ENCODE data around the gene DYNLT1. TPM values are rescaled to one million over a fixed set of nuclear protein-coding genes. Genes with fewer than 3 reads are reported as not detected.

DYNLT1 gene
- total RNA-seq, 1 experiment from 2014 or later = 105 TPM

GRCh38 chr6:158648682-158649131, 4.2 kb upstream of the DYNLT1 start:
- Histone ChIP-seq H2BK20ac (ENCODE audit: low read depth, low read length, poor library complexity, severe bottlenecking) (no peak overlapping the region), H2BK5ac (ENCODE audit: insufficient read length, low read length) (no peak overlapping the region), H3K27ac (ENCODE audit: insufficient read length, low read depth, low read length) (no peak overlapping the region), H3K9me3 (ENCODE audit: control insufficient read depth, low read depth, low read length) (no peaks in the 10 kb centered on the region), H2BK15ac (ENCODE audit: low read depth, low read length) (no peak overlapping the region), H4K5ac (ENCODE audit: insufficient read length, low read depth, low read length) (no peak overlapping the region), H3K4me1 (ENCODE audit: insufficient read depth, low read length) (no peaks in the 10 kb centered on the region), H2BK12ac (ENCODE audit: insufficient read length, low read depth, low read length) (no peak overlapping the region), H3K27me3 (ENCODE audit: insufficient read depth, low read length) (peaks cover 5% of the 10 kb centered on the region; the same call in 1 of the 2 replicates), H3K9ac (ENCODE audit: extremely low read depth, insufficient read length, low read length) (no peak overlapping the region), H3K4ac (ENCODE audit: low read depth, low read length) (no peak overlapping the region), H4K91ac (ENCODE audit: insufficient read length, low read depth, low read length) (no peak overlapping the region), H3K18ac (ENCODE audit: insufficient read length, low read depth, low read length) (no peak overlapping the region), H3K23ac (ENCODE audit: insufficient read length, low read depth, low read length) (no peak overlapping the region), H3K14ac (ENCODE audit: insufficient read depth, low read length) (no peak overlapping the region), H3K56ac (ENCODE audit: insufficient read length, low read depth, low read length) (no peak overlapping the region), H3K23me2 (ENCODE audit: insufficient read length, low read depth, low read length, poor library complexity, severe bottlenecking) (peaks cover 3% of the 10 kb centered on the region), H3K79me1 (ENCODE audit: insufficient read depth, low read depth, low read length, poor library complexity, severe bottlenecking) (no peaks in the 10 kb centered on the region), H3T11ph (ENCODE audit: low read length) (no peak overlapping the region), H2AFZ (ENCODE audit: low read length) (no peak overlapping the region), H2BK120ac (ENCODE audit: low read depth, low read length, poor library complexity, severe bottlenecking) (no peak overlapping the region), H3K79me2 (ENCODE audit: insufficient read depth, low read length) (no peaks in the 10 kb centered on the region; the same call in 1 of the 2 replicates), H3K4me2 (ENCODE audit: insufficient read depth, insufficient read length, low read length) (no peak overlapping the region), H4K20me1 (ENCODE audit: control insufficient read depth, insufficient read depth, insufficient read length) (no peaks in the 10 kb centered on the region), H2AK5ac (ENCODE audit: insufficient read length, low read length) (no peak overlapping the region), H4K8ac (replicated peaks; ENCODE audit: insufficient read length, low read depth, low read length) (no peak overlapping the region)
- no peak for DNase-seq
- H3K27ac Mint-ChIP-seq = no peak overlapping the region; a peak in 1 of 7 replicates
- H3K4me1 Mint-ChIP-seq = peaks cover 15 to 27% of the 10 kb centered on the region in 2 experiments
- H3K4me3 Mint-ChIP-seq = no peak overlapping the region
- H3K9me3 Mint-ChIP-seq = no peaks in the 10 kb centered on the region
- H3K36me3 Mint-ChIP-seq (ENCODE audit: insufficient read depth in 1 of 3, low read depth in 3 of 3) = no peaks in the 10 kb centered on the region
- no CpG with 5 or more reads among the region's 5 CpGs for WGBS (ENCODE audit: extremely low coverage, insufficient read length, low lambda C conversion rate)
- TF ChIP-seq CTCF (conservative IDR thresholded peaks at IDR 0.05) = no peak
- peaks cover 20% of the 10 kb centered on the region for H3K27me3 Mint-ChIP-seq (ENCODE audit: low read depth)
